Germinal center (tissue), 1 donor: Measurements from ENCODE around the gene MNAT1.
"Not testable (repeated sequence)": the region's sequence is repeated elsewhere in the genome, so short reads cannot be mapped to it uniquely, and the experiment has no call there.

ENCODE experiments used
- DNase-seq: peaks from one replicate; pipeline ENCODE4 v3.0.0; 2012; ENCODE audit warnings: mixed read lengths, low spot score

MNAT1 gene

GRCh38 chr14:60734465-60735242, at the start of gene MNAT1:
MNAT1 (plus strand) TSS chr14:60734761; CDS start chr14:60734863, 102 bp downstream.
- peak; percentile 48 for DNase-seq

DNA sequence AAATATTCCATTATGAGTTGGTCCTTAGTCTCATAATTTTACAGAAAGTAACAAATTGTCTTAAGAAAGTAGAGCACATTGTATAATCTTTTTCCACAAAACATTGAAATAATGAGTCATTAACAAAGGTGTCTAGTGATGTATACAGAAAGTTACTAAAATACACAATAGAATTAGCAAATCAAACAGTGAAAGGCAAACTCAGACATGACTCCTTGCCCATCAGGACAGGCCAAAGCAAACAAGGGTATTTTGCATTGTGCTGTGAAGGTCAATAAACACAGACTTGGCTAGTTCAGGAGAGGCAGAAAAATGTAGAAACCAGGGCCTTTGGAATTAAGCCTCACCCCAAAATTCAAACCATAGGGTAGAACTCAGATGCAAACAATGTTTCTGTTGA, 47.7 kb upstream of the MNAT1 start:
- DNase-seq: no peak

DNA sequence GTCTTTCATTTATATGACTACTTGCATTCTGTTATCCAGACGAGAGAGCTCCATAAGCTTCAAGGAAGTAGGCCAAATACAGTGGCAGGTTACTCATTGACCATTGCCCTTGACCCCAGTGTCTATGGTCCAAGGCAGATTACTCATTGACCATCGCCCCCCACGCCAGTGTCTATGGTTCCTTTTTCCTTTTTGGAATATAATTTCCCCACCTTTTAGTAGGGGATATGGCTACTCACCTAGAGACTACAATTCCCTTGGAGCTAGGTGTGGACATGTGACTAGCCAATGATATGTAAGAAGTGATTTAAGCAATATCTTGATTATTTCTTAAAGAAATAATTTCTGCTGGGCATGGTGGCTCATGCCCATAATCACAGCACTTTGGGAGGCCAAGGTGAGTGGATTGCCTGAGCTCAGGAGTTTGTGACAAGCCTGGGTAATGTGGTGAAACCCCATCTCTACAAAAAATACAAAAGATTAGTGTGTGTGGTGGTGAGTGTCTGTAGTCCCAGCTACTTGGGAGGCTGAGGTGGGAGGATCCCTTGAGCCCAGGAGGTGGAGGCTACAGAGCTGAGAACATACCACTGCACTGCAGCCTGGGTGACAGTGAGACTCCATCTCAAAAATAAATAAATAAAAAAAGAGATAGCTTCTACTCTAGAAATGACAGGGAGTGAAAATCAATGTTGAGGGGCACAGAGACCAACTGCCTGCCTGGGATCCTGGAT, 43.0 kb upstream of the MNAT1 start:
- no peak for DNase-seq

DNA sequence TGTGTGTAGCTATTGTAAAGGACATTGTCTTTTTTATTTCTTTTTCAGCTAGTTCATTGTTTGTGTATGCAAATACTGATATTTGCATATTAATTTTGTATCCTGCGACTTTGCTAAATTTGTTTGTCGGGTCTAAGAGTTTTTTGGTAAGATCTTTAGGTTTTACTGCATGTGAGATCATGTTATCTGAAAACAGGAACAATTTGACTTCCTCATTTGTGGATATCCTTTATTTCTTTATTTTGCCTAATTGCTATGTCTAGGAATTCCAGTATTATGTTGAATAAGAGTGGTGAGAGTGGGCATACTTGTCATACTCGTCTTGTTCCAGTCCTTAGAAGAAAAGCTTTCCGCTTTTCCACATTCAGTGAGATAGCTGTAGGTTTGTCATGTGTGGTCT, 39.2 kb upstream of the MNAT1 start:
- no peak for DNase-seq

- no peak for DNase-seq
Measured at GRCh38 chr14:60700598-60700997, 34.0 kb upstream of the MNAT1 start.

DNA sequence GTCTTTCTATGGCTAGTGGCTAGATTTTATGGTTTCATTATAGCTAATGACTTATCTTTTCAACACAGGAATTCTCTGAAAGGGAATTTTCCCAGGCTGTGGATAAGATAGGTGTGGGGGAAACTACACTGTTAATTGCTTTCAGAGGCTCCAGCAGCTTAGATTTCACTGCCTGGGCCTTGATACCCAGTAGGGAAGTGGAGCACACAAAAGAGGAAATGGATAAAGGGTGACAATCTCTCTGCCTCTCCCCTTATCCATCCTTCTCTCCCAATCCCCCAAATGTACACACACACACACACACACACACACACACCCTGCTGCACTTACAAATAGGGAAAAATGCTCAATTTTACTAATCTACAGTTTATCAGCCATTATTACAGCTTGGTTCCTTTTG, 29.5 kb upstream of the MNAT1 start:
- DNase-seq: no peak

DNA sequence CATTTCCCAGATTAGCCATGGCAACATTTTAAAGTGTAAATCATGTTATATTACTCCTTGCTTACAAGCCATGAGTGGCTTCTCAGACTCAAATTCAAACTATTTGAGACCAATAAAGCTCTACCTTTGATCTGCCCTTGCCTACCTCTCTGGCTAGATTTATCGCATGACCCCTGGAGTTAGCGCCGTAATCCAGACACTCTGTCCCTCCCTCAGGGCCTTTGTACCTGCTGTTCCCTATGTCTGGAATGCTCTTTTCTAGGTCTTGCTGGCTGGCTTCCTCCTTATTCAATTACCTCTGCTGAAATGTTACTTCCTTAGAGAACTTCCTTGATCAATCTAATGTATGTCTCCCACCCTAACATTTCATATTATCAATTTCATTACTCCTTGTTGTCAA, 26.7 kb upstream of the MNAT1 start:
- DNase-seq: no peak

DNA sequence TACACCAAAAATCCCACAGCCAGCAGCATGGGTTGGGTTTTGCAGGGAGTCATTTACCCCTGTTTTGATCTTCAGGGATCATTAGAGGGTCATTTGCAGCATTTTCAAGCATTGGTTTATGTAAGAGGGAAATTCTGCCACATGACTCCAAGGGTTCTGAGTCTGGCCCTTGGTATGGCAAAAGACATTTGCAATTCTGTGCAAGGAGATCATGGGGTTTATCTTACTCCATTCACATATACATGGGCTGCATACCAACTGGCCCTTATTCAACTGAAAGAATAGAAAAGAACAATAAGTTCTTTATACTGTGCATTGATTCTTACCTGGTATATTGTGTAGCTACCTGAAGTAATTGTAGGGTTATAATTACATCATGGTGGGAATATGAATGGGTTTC, 24.1 kb upstream of the MNAT1 start:
- DNase-seq: no peak

- no peak for DNase-seq
Measured at GRCh38 chr14:60713513-60713912, 21.0 kb upstream of the MNAT1 start.

DNA sequence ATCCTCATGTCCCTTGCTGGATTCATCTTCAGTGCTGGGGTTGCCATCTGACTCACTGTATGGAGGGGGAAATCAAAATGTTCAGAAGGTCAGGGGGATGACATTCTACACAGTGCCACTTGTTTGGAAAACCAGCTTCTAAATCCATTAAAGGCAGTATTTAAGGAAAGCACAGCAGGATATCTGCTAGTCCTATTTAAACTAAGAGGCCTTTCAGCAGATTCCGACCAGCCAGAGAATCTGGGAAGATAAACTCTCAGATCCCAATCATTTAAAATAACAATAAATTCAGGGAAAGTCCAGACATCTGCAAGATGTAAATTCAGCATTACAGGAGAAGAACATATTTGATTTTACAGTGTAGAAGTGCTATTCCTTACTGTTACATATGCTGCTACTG, 14.2 kb upstream of the MNAT1 start:
- no peak for DNase-seq

- no peak for DNase-seq
Measured at GRCh38 chr14:60720962-60721325, 13.6 kb upstream of the MNAT1 start.

DNA sequence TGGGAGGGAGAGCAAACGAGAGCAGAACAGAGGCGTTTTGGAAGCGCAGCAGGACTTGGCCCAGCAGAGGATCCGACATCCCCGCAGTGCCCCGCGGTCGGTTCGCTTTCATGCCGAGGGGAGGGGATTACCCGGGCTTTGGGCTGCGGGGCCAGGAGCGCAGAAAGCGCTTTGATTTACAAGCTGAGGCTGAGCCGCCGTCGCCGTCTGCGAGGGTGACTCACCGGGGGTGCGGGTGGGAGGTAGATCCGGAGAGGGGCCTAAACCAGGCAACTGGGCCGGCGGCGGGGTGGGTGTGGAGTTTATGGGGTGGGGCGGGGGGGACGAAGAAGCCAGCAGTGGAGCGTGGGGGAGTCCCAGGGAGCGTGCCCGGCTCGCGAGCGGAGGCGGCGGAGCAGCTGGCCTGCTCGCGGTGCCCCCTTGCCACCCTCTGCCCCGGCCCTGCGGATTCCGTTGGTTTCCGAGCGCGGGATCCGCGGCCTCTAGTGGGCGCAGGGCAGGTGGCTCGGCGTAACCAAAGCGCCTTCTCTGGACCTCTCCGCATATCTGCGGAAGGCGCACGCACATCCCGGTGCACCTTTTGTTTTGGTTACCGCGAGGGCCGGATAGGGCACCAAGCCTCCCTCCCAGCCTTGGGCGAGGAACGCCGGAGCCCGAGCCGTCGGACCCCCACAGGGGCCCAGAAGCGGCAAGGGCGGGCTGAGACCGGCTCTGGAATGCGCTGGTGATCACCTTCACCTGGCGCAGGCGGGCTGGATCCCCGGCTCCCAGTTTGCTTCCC, 13.0 kb upstream of the MNAT1 start:
- peak; percentile 50 for DNase-seq

DNA sequence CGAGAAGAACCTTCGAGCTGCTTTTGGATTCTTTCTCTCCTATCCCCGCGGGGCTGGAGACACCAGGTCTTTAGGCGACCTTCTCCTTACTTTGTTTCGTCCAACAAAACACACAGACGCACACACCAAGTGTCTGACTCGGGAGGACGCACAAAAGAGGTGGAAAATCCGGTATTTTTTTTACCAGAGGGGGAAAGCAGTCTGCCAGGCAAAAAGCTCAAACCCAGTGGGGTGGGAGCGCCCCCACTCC, 12.5 kb upstream of the MNAT1 start:
- DNase-seq: no peak

DNA sequence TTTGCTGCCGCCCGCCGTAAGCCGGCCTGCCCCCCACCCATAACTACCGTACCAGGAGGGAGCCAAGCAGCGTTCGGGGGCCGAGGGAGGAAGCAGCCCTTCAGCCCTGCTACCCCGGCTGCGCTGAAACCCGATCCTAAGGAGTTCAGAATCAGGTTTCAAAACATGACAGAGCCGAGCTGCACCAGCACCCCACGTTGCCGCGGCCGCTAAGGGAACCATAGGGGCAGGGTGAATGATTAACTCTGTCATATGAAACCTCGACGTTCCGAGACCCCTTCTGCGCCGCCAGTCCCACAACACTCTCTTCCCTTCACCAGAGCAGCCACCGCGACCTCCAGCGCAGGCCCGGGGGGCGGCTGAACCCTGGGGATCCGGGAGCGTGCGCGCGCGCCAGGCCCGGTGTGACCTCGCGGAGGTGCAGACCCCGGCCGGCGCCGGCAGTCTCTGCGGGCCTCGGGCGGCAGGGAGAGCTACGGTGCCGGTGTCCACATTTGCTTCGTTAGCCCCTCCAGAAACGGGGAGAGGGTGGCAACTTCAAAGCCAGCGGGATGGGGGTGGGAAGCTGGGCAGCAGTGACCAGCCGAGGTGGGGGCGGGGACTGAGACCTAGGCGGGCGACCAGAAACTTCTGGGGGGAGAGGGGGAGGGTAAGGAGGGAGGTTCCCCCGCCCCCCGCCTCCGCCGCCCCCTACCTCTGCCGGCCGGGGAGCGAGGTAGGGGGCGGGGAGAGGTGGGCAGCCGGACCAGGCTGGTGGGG, 12.0 kb upstream of the MNAT1 start:
- DNase-seq: peak; percentile 37

GRCh38 chr14:60723116-60723906, 11.2 kb upstream of the MNAT1 start:
- DNase-seq: peak; percentile 19

DNA sequence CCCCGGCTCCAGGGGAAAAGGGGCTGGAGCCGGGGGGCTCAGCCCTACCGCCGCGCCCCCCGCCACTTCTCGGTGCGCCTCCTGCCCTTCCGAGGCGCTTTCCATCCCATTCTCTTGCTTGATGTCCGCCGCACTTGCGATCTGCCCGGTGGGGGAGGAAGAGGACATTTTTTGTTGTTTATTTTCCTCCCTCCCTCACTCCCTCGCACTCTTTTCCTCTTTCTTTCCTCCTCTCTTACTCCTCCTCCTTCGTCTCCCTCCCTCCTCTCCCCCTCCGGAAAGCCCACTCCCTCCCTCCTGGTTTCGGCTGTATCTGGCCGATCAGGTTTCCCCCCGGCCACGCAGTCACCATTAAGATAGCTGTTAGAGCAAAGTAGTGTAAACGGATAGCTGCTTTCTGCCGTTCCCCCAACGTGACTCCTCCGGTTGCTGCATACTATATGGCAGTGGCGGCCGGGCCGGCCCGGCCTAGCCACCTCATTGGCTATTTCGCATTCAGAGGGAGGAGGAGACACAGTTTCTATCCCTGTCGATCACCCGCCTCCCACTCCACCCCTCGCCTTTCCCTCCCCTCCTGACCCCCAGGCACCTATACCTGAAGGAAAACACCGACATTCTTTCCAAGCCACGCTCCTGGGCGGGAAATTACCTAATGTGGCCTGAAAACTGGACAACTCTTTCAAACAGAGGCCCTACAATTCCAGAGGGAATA, 10.5 kb upstream of the MNAT1 start, which contains the start of gene SIX4:
SIX4 (minus strand) TSS at position 445 of the 712 bp plus-strand sequence; CDS start at position 168, 277 bp downstream.
- DNase-seq: peak; percentile 33

- not testable (repeated sequence) for DNase-seq
Measured at GRCh38 chr14:60731291-60731690, 3.3 kb upstream of the MNAT1 start.

- DNase-seq: no peak
Measured at GRCh38 chr14:60732840-60733483, 1.6 kb upstream of the MNAT1 start.

DNA sequence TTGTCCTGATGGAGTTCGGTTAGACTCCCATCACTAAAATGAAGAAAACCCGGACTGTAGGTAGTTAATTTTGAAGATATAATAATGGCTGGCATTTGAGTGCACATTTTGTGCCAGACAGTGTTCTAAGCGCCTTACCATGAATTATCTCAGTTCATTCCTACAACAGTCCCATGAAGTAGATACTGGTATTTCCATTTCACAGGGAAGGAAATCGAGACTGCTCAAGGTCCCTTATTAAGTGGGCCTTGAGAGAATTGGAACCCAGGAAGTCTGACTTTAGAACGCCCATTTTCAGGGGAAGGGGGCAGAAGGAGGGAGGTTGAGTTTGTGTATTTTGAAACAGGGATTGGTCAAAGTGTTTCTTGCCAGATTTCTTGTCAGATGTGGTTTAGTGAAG, 855 bp downstream of the MNAT1 start:
- DNase-seq: no peak

DNA sequence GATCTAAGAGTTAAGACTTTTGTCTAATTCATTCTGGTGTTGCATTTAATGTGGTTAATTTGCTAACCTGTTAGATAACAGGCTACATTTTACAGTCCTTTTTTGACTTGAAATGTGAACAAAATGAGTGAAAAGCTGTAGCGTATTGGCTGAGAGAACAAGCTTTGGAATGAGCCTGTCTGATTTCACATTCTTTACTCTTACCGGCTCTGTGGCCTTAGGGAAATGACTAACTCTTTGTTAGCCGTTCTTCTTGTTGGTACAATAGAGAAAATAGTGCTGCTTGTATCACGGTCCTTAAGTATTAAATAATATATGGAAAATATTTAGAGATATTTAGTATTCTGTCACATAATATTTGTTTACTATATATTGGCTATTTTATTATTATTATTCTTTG, 1.9 kb downstream of the MNAT1 start:
- no peak for DNase-seq
